Omental fat pad (tissue), 4 donors: ENCODE results near the gene TTF2. TPM values are rescaled to one million over a fixed set of nuclear protein-coding genes. Genes with fewer than 3 reads are reported as not detected.

ENCODE experiments used
- ATAC-seq: fragments of 150-250 bp; one replicate; pipeline ENCODE4 v1.9.1; 2016; ENCODE audit warnings: mild to moderate bottlenecking, moderate library complexity; ENCODE audit not compliant: low FRiP score
- DNase-seq: peaks from one replicate; pipeline ENCODE4 v3.0.0-alpha.2; 2019; ENCODE audit warnings: low spot score
- CTCF ChIP-seq, 3 donors: fragments of 450-650 bp; IDR thresholded peaks; one replicate each; pipeline ENCODE4 v1.5.1; 2016 to 2017; ENCODE audit warnings: antibody characterized with exemption in 3 of 3, mild to moderate bottlenecking in 3 of 3, moderate library complexity in 2 of 3
- total RNA-seq, 4 donors: library from RNA; depleted of rRNA; stranded (reverse); fragments of >200 nt; gene quantifications; one replicate each; pipeline ENCODE4 v1.1.0, GENCODE V29; 2016

TTF2 gene
- total RNA-seq, 4 donors from 2014 or later, result 9.0 to 16.9 (median 13.8) TPM

GRCh38 chr1:117020526-117021156, 39.5 kb upstream of the TTF2 start:
- ATAC-seq (no peak), DNase-seq (no peak)
- no peak for TF ChIP-seq CTCF (IDR thresholded peaks at IDR 0.05)

GRCh38 chr1:117022114-117022513, 38.0 kb upstream of the TTF2 start:
- DNase-seq, result no peak
- ATAC-seq, result no peak
- no peak for TF ChIP-seq CTCF (IDR thresholded peaks at IDR 0.05)

DNA sequence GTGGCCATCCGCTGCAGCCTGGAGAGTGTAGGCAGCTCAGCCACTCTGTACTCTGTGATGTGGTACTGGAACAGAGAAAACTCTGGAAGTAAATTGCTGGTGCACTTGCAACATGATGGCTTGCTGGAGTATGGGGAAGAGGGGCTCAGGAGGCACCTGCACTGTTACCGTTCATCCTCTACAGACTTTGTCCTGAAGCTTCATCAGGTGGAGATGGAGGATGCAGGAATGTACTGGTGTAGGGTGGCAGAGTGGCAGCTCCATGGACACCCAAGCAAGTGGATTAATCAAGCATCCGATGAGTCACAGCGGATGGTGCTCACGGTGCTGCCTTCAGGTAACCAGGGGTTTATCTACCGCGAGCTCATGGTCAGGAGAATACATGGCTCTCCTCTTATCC, 34.6 kb upstream of the TTF2 start:
- no peak for TF ChIP-seq CTCF (IDR thresholded peaks at IDR 0.05)
- ATAC-seq (no peak), DNase-seq (no peak)

DNA sequence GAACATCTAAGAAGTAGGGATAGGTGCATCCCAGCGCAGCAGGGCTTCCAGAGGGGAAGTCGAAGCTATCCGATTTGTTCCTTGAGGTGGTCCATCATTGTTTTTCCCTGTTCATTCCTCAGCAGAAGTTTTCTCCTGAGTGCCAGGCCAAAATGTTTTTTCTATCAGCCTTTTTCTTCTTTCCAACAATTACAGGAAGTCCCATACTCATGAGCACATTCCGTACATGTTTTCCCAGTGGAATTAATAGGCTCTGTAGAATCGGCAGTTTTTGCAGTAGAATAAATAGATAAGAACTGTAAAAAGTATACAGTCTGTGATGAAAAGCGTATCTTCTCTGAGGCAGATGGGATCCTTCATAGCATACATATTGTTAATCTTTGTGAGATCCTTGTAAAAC, 33.8 kb upstream of the TTF2 start:
- DNase-seq (no peak), ATAC-seq (no peak)
- TF ChIP-seq CTCF (IDR thresholded peaks at IDR 0.05), result no peak

- TF ChIP-seq CTCF (IDR thresholded peaks at IDR 0.05), result no peak
- DNase-seq (no peak), ATAC-seq (no peak)
Measured at GRCh38 chr1:117029685-117030084, 30.4 kb upstream of the TTF2 start.

DNA sequence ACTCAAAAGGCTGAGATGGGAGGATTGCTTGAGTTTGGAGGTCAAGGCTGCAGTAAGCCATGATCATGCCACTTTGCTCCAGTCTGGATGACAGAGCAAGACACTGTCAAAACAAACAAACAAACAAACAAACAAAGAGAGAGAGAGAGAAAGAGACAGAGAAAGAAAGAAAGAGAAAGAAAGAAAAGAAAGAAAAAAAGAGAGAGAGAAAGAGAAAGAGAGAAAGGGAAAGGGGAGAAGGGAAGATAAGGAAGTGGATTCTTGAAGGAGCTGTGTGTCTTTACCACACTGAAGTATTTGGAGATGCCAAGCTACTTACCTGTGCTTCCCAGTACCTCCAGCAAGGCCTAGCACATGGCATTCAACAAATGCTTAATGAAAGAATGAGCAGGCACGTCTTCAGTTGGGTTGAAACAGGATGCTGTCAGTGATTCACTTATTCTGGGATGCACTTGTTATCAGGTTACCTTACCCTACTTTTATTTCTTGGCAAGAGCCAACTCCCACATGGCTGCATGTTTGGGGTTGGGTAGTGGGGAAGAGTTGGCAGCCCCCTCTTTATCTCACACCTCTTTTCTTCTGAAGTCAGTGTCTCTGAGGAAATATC, 29.8 kb upstream of the TTF2 start:
- ATAC-seq, result no peak
- no peak for DNase-seq

More for the DNA sequence above, 29.8 kb upstream of the TTF2 start:
- no peak for TF ChIP-seq CTCF (IDR thresholded peaks at IDR 0.05)
